Measurements from ENCODE around the gene CD70.

CD70 gene

GRCh38 chr19:6577476-6578125, 13.3 kb downstream of the CD70 start (continued):
- TF ChIP-seq, protein P1, sequence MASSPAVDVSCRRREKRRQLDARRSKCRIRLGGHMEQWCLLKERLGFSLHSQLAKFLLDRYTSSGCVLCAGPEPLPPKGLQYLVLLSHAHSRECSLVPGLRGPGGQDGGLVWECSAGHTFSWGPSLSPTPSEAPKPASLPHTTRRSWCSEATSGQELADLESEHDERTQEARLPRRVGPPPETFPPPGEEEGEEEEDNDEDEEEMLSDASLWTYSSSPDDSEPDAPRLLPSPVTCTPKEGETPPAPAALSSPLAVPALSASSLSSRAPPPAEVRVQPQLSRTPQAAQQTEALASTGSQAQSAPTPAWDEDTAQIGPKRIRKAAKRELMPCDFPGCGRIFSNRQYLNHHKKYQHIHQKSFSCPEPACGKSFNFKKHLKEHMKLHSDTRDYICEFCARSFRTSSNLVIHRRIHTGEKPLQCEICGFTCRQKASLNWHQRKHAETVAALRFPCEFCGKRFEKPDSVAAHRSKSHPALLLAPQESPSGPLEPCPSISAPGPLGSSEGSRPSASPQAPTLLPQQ (tag by site-specific recombination; IDR thresholded peaks at IDR 0.05), result peak; percentile 17; the same call in 1 of the 2 replicates
- peak; percentile 66; the same call in 1 of the 2 replicates for TF ChIP-seq ZNF398 (tag by site-specific recombination; IDR thresholded peaks at IDR 0.05)
- no peak for TF ChIP-seq ZNF548 (tag by site-specific recombination; IDR thresholded peaks at IDR 0.05)
- no peak for TF ChIP-seq KLF9 (tag by site-specific recombination; IDR thresholded peaks at IDR 0.05; ENCODE audit: low read depth)
- TF ChIP-seq SETDB1 (IDR thresholded peaks at IDR 0.05; ENCODE audit: insufficient read length, low read length), result peak; percentile 49

- Histone ChIP-seq H3K4me1 (ENCODE audit: control insufficient read depth, insufficient read depth, low read length) (no peaks in the 10 kb centered on the region), H3K9me3 (ENCODE audit: control insufficient read depth, insufficient read depth, low read depth, low read length) (no peaks in the 10 kb centered on the region; the same call in 1 of the 2 replicates), H3K4me3 (ENCODE audit: low read depth, low read length) (no peak overlapping the region), H3K27ac (ENCODE audit: extremely low read depth, low read depth, low read length) (peak overlapping the region; percentile 26; the same call in 1 of the 2 replicates), H3K36me3 (ENCODE audit: control insufficient read depth in 2 of 2, insufficient read depth in 1 of 2, low read length in 2 of 2) (no peaks in the 10 kb centered on the region)
- peak; percentile 63 for TF ChIP-seq KLF1 (tag by site-specific recombination; IDR thresholded peaks at IDR 0.05)
- TF ChIP-seq, protein P2, sequence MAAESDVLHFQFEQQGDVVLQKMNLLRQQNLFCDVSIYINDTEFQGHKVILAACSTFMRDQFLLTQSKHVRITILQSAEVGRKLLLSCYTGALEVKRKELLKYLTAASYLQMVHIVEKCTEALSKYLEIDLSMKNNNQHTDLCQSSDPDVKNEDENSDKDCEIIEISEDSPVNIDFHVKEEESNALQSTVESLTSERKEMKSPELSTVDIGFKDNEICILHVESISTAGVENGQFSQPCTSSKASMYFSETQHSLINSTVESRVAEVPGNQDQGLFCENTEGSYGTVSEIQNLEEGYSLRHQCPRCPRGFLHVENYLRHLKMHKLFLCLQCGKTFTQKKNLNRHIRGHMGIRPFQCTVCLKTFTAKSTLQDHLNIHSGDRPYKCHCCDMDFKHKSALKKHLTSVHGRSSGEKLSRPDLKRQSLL (tag by site-specific recombination; IDR thresholded peaks at IDR 0.05), result no peak
- ChIA-PET CTCF (interaction anchor here (0.6 to 1.4 kb wide), 2 partner anchors 10 to 284 kb away, joined by 3 to 4 read pairs; no protein-coding TSS in a partner anchor), POLR2A (no interaction called here)
Observed at GRCh38 chr19:6576869-6577475, 14.0 kb downstream of the CD70 start.

- CTCF ChIA-PET, result interaction anchor here (0.7 kb wide), 2 partner anchors 47 to 554 kb away, joined by 3 to 4 read pairs; no protein-coding TSS in a partner anchor
- Histone ChIP-seq H3K4me3 (ENCODE audit: low read depth, low read length) (no peak overlapping the region), H3K36me3 (ENCODE audit: control insufficient read depth in 2 of 2, insufficient read depth in 1 of 2, low read length in 2 of 2) (no peaks in the 10 kb centered on the region), H3K27ac (ENCODE audit: extremely low read depth, low read depth, low read length) (no peak overlapping the region), H3K9me3 (ENCODE audit: control insufficient read depth, insufficient read depth, low read depth, low read length) (no peaks in the 10 kb centered on the region), H3K4me1 (ENCODE audit: control insufficient read depth, insufficient read depth, low read length) (no peaks in the 10 kb centered on the region)
- POLR2A ChIA-PET, result no interaction called here
- TF ChIP-seq ZNF391 (tag by site-specific recombination; IDR thresholded peaks at IDR 0.05; ENCODE audit: borderline replicate concordance, low read depth) (no peak), ZFP41 (tag by site-specific recombination; IDR thresholded peaks at IDR 0.05; ENCODE audit: borderline replicate concordance) (no peak), ZNF530 (tag by site-specific recombination; IDR thresholded peaks at IDR 0.05; ENCODE audit: low read depth) (no peak), ZNF26 (tag by site-specific recombination; IDR thresholded peaks at IDR 0.05) (no peak), INSM2 (tag by site-specific recombination; IDR thresholded peaks at IDR 0.05) (no peak), ZNF302 (tag by site-specific recombination; IDR thresholded peaks at IDR 0.05; ENCODE audit: low read depth) (no peak), ZNF660 (tag by site-specific recombination; IDR thresholded peaks at IDR 0.05) (no peak), HIC1 (tag by site-specific recombination; IDR thresholded peaks at IDR 0.05) (no peak), ZNF280C (tag by site-specific recombination; IDR thresholded peaks at IDR 0.05) (no peak)
Observed at GRCh38 chr19:6573350-6573749, 17.6 kb downstream of the CD70 start.
